Right lobe of liver (tissue), 4 donors: ENCODE data around the gene P2RX7.

Experiments used
- POLR2A ChIP-seq: fragments of 450-650 bp; IDR thresholded peaks from one replicate; pipeline ENCODE4 v1.6.1; 2017; ENCODE audit warnings: antibody characterized with exemption, mild to moderate bottlenecking
- TF ChIP-seq, protein P1 (sequence below), 4 donors: fragments of 200-600 bp in 3 of 4; fragments of 450-650 bp in 1 of 4; IDR thresholded peaks; one replicate each; pipeline versions ENCODE4 v1.5.1 to v1.8.0; 2016 to 2022; ENCODE audit warnings: antibody characterized with exemption in 4 of 4, mild to moderate bottlenecking in 2 of 4
- donor health status: DM: no; HTN: no; CAD: no.
- donor health status: DM: no; HTN: no; CAD: no.
- donor health status: DM: no; HTN: yes; CAD: no.

DNA sequence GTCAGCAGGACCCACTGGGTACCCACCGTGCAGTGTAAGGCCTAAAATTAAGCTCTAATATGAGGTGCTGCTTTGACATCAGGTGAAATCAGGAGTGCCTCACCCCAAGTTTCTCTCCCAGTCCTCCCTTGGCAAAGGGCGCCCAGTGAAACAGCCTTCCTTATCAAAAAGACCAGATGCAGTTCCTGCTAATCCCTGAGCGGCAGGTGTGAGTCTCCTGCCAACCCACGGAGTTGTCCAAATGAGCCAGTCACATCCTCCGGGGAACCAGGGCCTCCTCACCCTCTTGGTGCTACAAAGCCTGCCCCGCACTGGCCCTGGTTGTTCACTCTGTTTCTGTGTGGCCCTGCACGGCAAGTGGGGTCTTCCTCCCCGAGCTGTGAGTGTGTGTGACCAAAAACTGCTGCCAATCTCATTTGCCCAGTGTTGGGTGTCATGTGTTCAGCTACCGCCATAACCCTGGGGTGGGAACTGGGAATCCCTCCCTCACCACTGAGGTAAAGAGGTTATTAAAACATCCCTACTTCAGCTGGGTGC lies 57.0 kb downstream of the P2RX7 start:
- TF ChIP-seq, protein P1, sequence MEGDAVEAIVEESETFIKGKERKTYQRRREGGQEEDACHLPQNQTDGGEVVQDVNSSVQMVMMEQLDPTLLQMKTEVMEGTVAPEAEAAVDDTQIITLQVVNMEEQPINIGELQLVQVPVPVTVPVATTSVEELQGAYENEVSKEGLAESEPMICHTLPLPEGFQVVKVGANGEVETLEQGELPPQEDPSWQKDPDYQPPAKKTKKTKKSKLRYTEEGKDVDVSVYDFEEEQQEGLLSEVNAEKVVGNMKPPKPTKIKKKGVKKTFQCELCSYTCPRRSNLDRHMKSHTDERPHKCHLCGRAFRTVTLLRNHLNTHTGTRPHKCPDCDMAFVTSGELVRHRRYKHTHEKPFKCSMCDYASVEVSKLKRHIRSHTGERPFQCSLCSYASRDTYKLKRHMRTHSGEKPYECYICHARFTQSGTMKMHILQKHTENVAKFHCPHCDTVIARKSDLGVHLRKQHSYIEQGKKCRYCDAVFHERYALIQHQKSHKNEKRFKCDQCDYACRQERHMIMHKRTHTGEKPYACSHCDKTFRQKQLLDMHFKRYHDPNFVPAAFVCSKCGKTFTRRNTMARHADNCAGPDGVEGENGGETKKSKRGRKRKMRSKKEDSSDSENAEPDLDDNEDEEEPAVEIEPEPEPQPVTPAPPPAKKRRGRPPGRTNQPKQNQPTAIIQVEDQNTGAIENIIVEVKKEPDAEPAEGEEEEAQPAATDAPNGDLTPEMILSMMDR (IDR thresholded peaks at IDR 0.05) = no peak
- no peak for TF ChIP-seq POLR2A
